Thoracic aorta (tissue), 2 donors: Measurements from ENCODE around the gene CLBA1. TPM values are rescaled to one million over a fixed set of nuclear protein-coding genes. Genes with fewer than 3 reads are reported as not detected.

Experiments
- ATAC-seq: fragments of 150-250 bp; one replicate; pipeline ENCODE4 v1.8.0; 2017; ENCODE audit warnings: low read depth; ENCODE audit not compliant: insufficient number of reproducible peaks, low FRiP score
- DNase-seq: peaks from one replicate; pipeline ENCODE4 v3.0.0-alpha.2; 2020; ENCODE audit warnings: low spot score
- H3K27ac ChIP-seq, 2 donors: fragments of 200-600 bp; sonication (generic); 1 replicate in 1 of 2; 2 replicates in 1 of 2; pipeline ENCODE4 v1.5.1; 2016; ENCODE audit warnings: mild to moderate bottlenecking in 2 of 2, moderate library complexity in 2 of 2
- H3K27me3 ChIP-seq: fragments of 200-600 bp; sonication (generic); replicated peaks from 2 replicates; pipeline ENCODE4 v1.6.0; 2016; ENCODE audit warnings: mild to moderate bottlenecking; ENCODE audit not compliant: insufficient read depth
- H3K36me3 ChIP-seq: fragments of 200-600 bp; sonication (generic); one replicate; pipeline ENCODE4 v1.5.1; 2016
- H3K4me1 ChIP-seq, 2 donors: fragments of 200-600 bp; sonication (generic); 1 replicate in 1 of 2; 2 replicates in 1 of 2; pipeline versions ENCODE4 v1.5.1 to v1.6.0; 2016; ENCODE audit warnings: low read depth in 2 of 2, mild to moderate bottlenecking in 1 of 2; ENCODE audit not compliant: control insufficient read depth in 1 of 2
- H3K4me3 ChIP-seq: fragments of 200-600 bp; sonication (generic); 2 replicates; pipeline ENCODE4 v1.5.1; 2016; ENCODE audit warnings: mild to moderate bottlenecking
- H3K9me3 ChIP-seq: fragments of 200-600 bp; sonication (generic); 2 replicates; pipeline ENCODE4 v1.5.1; 2016
- total RNA-seq, 2 donors: library from RNA; depleted of rRNA; stranded (reverse); fragments of >200 nt; gene quantifications; one replicate each; pipeline versions ENCODE4 v1.1.0 to v1.2.3, GENCODE V29; 2016
- TF ChIP-seq, protein P1 (sequence below): fragments of 200-600 bp; sonication (generic); IDR thresholded peaks from one replicate; pipeline ENCODE4 v1.5.1; 2019; ENCODE audit warnings: antibody characterized with exemption

CLBA1 gene
- total RNA-seq, 2 donors from 2014 or later, result 3.1 to 4.6 TPM

DNA sequence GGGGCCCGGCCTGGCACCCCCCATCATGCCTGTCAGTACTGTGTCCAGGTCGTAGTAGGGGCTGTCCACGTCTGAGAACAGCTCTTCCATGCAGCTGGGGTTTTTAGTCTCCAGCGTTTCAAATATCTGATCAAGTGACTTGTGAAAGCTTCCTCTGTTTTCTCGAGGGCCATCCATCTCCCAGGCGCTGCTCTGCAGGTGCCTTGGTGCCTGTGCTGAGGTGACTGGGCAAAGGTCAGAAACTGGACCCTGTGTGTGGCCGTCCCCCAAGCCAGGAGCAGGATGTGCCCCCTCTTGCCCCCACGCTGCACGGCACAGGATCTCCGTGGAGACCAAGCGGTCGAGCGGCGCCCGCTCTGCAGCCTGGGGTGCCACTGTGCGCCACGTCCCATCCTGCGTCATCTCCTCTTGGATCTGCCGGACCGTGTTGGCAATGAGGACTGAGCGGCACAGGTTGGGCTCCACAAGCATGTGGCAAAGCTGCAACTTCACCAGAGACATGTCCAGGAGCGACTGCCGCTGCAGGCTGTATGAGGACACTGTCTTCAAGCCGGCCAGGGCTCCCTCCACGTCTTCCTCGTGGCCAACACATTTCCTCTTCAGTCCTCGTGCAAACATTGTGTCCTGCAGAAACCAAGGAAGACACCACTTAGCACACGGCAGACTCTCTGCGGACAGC, 25.9 kb downstream of the CLBA1 start:
- ATAC-seq, result no peak
- H3K4me1 ChIP-seq, result peaks cover 11 to 18% of the 10 kb centered on the region in 2 donors
- no peaks in the 10 kb centered on the region for H3K27me3 ChIP-seq
- no peaks in the 10 kb centered on the region for H3K9me3 ChIP-seq
- H3K36me3 ChIP-seq, result peaks cover 18% of the 10 kb centered on the region
- no peak for DNase-seq
- H3K4me3 ChIP-seq, result no peak overlapping the region
- TF ChIP-seq, protein P1, sequence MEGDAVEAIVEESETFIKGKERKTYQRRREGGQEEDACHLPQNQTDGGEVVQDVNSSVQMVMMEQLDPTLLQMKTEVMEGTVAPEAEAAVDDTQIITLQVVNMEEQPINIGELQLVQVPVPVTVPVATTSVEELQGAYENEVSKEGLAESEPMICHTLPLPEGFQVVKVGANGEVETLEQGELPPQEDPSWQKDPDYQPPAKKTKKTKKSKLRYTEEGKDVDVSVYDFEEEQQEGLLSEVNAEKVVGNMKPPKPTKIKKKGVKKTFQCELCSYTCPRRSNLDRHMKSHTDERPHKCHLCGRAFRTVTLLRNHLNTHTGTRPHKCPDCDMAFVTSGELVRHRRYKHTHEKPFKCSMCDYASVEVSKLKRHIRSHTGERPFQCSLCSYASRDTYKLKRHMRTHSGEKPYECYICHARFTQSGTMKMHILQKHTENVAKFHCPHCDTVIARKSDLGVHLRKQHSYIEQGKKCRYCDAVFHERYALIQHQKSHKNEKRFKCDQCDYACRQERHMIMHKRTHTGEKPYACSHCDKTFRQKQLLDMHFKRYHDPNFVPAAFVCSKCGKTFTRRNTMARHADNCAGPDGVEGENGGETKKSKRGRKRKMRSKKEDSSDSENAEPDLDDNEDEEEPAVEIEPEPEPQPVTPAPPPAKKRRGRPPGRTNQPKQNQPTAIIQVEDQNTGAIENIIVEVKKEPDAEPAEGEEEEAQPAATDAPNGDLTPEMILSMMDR, result no peak
- H3K27ac ChIP-seq, result no peak overlapping the region

DNA sequence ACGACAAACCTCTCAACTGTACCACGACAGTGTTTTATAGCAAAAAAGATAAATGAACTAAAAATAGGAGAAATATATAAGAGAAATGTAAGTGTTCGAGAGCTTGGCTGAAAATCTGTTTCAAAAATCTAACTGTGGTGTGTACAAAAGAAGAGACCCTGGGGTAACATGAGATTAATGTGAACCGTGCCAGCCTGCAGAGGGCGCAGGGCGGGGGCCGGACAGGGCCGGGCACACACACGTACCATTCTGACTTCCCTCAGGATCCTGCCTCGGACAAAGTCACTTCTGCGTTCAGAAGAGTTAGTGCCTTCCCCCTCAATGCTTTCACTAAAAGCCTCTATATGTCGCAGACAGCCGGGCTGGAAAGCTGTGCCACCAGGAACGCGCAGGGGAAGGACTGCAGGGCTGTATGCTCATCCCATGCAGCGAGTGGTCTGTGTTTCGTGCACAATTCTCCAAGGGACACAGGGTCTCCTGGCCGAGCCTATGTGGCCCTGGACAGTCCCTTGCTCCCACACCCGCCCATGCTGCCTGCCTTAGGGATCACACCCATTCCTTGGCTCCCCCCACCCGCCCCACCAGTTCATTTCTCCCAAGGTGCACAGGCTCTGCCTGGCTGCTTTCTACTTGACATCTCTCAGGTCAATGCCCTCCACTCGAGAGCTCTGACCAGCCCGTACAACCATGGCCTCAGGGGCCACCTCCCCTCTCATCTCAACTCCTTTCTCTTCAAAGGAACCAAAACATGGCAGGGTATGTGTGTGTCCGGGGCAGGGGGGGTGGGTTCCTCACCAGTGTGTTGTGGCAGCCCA, 26.8 kb downstream of the CLBA1 start:
- H3K27ac ChIP-seq, result no peak overlapping the region
- TF ChIP-seq, protein P1, result peak; percentile 39

DNA sequence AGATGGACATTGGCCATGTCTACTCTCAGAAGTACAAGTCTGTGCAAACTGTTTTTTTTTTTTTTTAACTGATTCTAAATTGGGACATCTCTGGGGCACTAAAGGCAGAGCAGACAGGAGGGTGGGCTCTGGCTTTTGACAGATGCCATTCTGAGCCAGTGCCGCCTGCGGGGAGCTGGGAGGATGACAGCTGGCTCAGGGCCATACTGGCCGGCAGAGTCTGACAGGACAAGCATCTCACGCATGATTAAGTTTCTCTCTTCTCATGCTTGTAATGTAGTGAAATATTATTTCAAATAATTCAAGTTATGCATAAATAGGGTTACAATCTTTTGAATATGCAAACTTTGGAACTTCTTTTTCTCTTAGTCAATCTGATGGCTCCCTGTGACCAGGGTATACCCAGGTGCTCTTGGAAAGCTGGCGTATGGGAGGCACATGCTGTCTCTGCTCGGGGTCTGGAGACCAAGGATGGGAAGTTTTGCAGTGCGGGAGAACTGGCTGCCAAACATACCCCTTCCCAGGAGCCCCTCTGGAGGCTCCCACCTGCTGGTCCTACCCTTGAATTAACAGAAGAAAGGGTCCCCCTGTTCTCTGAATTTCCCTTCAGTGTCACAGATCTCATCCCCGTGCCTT, 27.7 kb downstream of the CLBA1 start:
- no peaks in the 10 kb centered on the region for H3K27me3 ChIP-seq
- TF ChIP-seq, protein P1, result no peak
- H3K9me3 ChIP-seq, result no peaks in the 10 kb centered on the region
- no peak overlapping the region for H3K4me3 ChIP-seq
- peaks cover 11 to 18% of the 10 kb centered on the region in 2 donors for H3K4me1 ChIP-seq
- H3K36me3 ChIP-seq, result peaks cover 18% of the 10 kb centered on the region
- no peak overlapping the region for H3K27ac ChIP-seq
- ATAC-seq (no peak), DNase-seq (no peak)

More for the DNA sequence above, 26.8 kb downstream of the CLBA1 start:
- peaks cover 11 to 18% of the 10 kb centered on the region in 2 donors for H3K4me1 ChIP-seq
- no peak for DNase-seq
- no peaks in the 10 kb centered on the region for H3K27me3 ChIP-seq
- ATAC-seq, result no peak
- H3K36me3 ChIP-seq, result peaks cover 18% of the 10 kb centered on the region
- peak overlapping the region; percentile 27 for H3K4me3 ChIP-seq
- H3K9me3 ChIP-seq, result no peaks in the 10 kb centered on the region

DNA sequence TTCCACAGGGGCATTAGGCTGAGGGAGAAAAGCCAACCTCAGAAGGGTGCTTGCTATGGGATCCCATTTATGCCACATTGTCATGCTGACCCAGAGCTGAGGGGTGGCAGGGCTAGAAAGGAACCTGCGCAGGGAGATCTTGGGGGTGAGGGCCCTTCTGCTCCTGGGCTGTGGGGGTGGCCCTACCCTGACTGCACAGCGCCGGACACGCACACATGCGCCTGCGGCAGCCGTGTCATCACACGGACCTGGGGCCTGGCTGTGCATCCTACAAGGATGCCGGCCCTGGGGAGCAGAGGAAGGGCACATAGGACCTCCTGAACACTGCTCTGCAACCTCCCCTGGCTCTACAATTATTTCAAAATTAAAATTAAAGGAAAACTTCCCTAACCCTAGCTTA, 28.4 kb downstream of the CLBA1 start:
- Histone ChIP-seq H3K27ac (no peak overlapping the region), H3K4me3 (no peak overlapping the region), H3K36me3 (peaks cover 18% of the 10 kb centered on the region), H3K27me3 (no peaks in the 10 kb centered on the region), H3K4me1 (peaks cover 11 to 22% of the 10 kb centered on the region in 2 donors), H3K9me3 (no peaks in the 10 kb centered on the region)
- DNase-seq (no peak), ATAC-seq (no peak)
- TF ChIP-seq, protein P1, result no peak

- no peaks in the 10 kb centered on the region for H3K27me3 ChIP-seq
- peaks cover 11 to 28% of the 10 kb centered on the region in 2 donors for H3K4me1 ChIP-seq
- no peak for ATAC-seq
- TF ChIP-seq, protein P1, result no peak
- DNase-seq, result no peak
- H3K36me3 ChIP-seq, result peaks cover 16% of the 10 kb centered on the region
- H3K27ac ChIP-seq, result no peak overlapping the region
- H3K4me3 ChIP-seq, result no peak overlapping the region
- H3K9me3 ChIP-seq, result no peaks in the 10 kb centered on the region
Measured at GRCh38 chr14:105014631-105015030, 29.0 kb downstream of the CLBA1 start.
